ENCODE measurements around the gene MARK4.

Gene MARK4

GRCh38 chr19:45293682-45294081 is 42.6 kb downstream of the MARK4 start:
- Mint-ChIP-seq H3K27ac (no peak overlapping the region), H3K4me3 (no peak overlapping the region), H3K36me3 (ENCODE audit: low read depth) (peaks cover 69% of the 10 kb centered on the region), H3K9me3 (peaks cover 5% of the 10 kb centered on the region), H3K4me1 (no peaks in the 10 kb centered on the region), H3K27me3 (ENCODE audit: low read depth) (no peaks in the 10 kb centered on the region)
- TF ChIP-seq CTCF (IDR thresholded peaks at IDR 0.05; ENCODE audit: unreplicated experiment in 3 of 3), result no peak

- Mint-ChIP-seq H3K27me3 (ENCODE audit: low read depth) (no peaks in the 10 kb centered on the region), H3K9me3 (peaks cover 5% of the 10 kb centered on the region), H3K27ac (no peak overlapping the region), H3K4me1 (no peaks in the 10 kb centered on the region), H3K4me3 (no peak overlapping the region), H3K36me3 (ENCODE audit: low read depth) (peaks cover 72% of the 10 kb centered on the region)
- TF ChIP-seq CTCF (IDR thresholded peaks at IDR 0.05; ENCODE audit: unreplicated experiment in 3 of 3), result no peak
Observed at GRCh38 chr19:45294291-45295029, 43.4 kb downstream of the MARK4 start.

GRCh38 chr19:45295873-45296272 is 44.8 kb downstream of the MARK4 start:
- Mint-ChIP-seq H3K4me1 (no peaks in the 10 kb centered on the region), H3K9me3 (peaks cover 5% of the 10 kb centered on the region), H3K36me3 (ENCODE audit: low read depth) (peaks cover 79% of the 10 kb centered on the region), H3K4me3 (no peak overlapping the region), H3K27me3 (ENCODE audit: low read depth) (no peaks in the 10 kb centered on the region), H3K27ac (no peak overlapping the region)
- TF ChIP-seq CTCF (IDR thresholded peaks at IDR 0.05; ENCODE audit: unreplicated experiment in 3 of 3), result no peak

- H3K27me3 Mint-ChIP-seq (ENCODE audit: low read depth), result no peaks in the 10 kb centered on the region
- peaks cover 5% of the 10 kb centered on the region for H3K9me3 Mint-ChIP-seq
- H3K4me1 Mint-ChIP-seq, result no peaks in the 10 kb centered on the region
- no peak overlapping the region for H3K4me3 Mint-ChIP-seq
- no peak for TF ChIP-seq CTCF (IDR thresholded peaks at IDR 0.05; ENCODE audit: unreplicated experiment in 3 of 3)
- H3K36me3 Mint-ChIP-seq (ENCODE audit: low read depth), result peaks cover 77% of the 10 kb centered on the region
- no peak overlapping the region for H3K27ac Mint-ChIP-seq
Observed at GRCh38 chr19:45296355-45296754, 45.3 kb downstream of the MARK4 start.

- no peaks in the 10 kb centered on the region for H3K27me3 Mint-ChIP-seq (ENCODE audit: low read depth)
- no peak for TF ChIP-seq CTCF (IDR thresholded peaks at IDR 0.05; ENCODE audit: unreplicated experiment in 3 of 3)
- H3K9me3 Mint-ChIP-seq, result peaks cover 2% of the 10 kb centered on the region
- H3K27ac Mint-ChIP-seq, result no peak overlapping the region
- no peaks in the 10 kb centered on the region for H3K4me1 Mint-ChIP-seq
- H3K4me3 Mint-ChIP-seq, result no peak overlapping the region
- H3K36me3 Mint-ChIP-seq (ENCODE audit: low read depth), result peaks cover 69% of the 10 kb centered on the region
Observed at GRCh38 chr19:45297674-45298073, 46.6 kb downstream of the MARK4 start.

GRCh38 chr19:45298264-45298663 is 47.2 kb downstream of the MARK4 start:
- H3K27me3 Mint-ChIP-seq (ENCODE audit: low read depth), result no peaks in the 10 kb centered on the region
- H3K27ac Mint-ChIP-seq, result no peak overlapping the region
- peaks cover 65% of the 10 kb centered on the region for H3K36me3 Mint-ChIP-seq (ENCODE audit: low read depth)
- no peak for TF ChIP-seq CTCF (IDR thresholded peaks at IDR 0.05; ENCODE audit: unreplicated experiment in 3 of 3)
- no peak overlapping the region for H3K4me3 Mint-ChIP-seq
- H3K4me1 Mint-ChIP-seq, result no peaks in the 10 kb centered on the region
- no peaks in the 10 kb centered on the region for H3K9me3 Mint-ChIP-seq

Data from nephron (organoid).